K562 (cell line): Measurements from ENCODE around the gene TK1. TPM values are rescaled to one million over a fixed set of nuclear protein-coding genes. Genes with fewer than 3 reads are reported as not detected.

Experiments
- ATAC-seq: fragments of 200-7000 bp; cut with Tn5 transposase; 3 replicates; pipeline ENCODE4 v1.9.1; 2020; ENCODE audit warnings: moderate library complexity
- BruUV-seq: library from RNA; stranded (reverse); fragments of 400-500 nt; replicated peaks from 2 replicates; lab custom pipeline; 2021; lab: Mats Ljungman, UMichigan
- CTCF ChIA-PET: fragments of 300-600 bp; formaldehyde crosslinking; extraction: SDS; loops from one replicate; lab custom pipeline; 2021; ENCODE audit warnings: low intra/inter-chr PET ratio; lab: Yijun Ruan, JAX
- POLR2A ChIA-PET: fragments of 300-600, 350-650 bp; sonication (Branson Sonifier 250); formaldehyde crosslinking; extraction: SDS; loops from one replicate; lab custom pipeline; 2021; ENCODE audit warnings: antibody characterized with exemption, inconsistent platforms; lab: Yijun Ruan, JAX
- DNase-seq, 4 experiments: peaks; one replicate each; pipeline versions ENCODE4 v3.0.0 to v3.0.0-alpha.2; 2011 to 2018; ENCODE audit warnings: low spot score in 3 of 4, mixed read lengths in 3 of 4; ENCODE audit errors: extremely low read depth in 1 of 4
- FAIRE-seq: peaks from 2 replicates; lab custom pipeline; 2011; peaks lifted over from hg19 to GRCh38; lab: Jason Lieb, UNC
- H2AFZ ChIP-seq: 2 replicates; pipeline ENCODE4 v1.6.0; 2011; ENCODE audit warnings: low read depth, low read length, control low read depth, inconsistent platforms
- H3K27ac ChIP-seq: fragments of 200-600 bp; 3 replicates; pipeline ENCODE4 v1.8.0; 2011; ENCODE audit warnings: low read depth, mild to moderate bottlenecking, control low read depth, inconsistent platforms, low read length, moderate library complexity, mixed read lengths; ENCODE audit errors: extremely low read depth
- H3K27me3 ChIP-seq, 2 experiments: fragments of 300-600 bp in 1 of 2; 2 replicates in 1 of 2; 3 replicates in 1 of 2; pipeline versions ENCODE4 v1.6.0 to v1.8.0; 2011; ENCODE audit warnings: inconsistent platforms in 2 of 2, low read length in 2 of 2, mild to moderate bottlenecking in 1 of 2, mixed read lengths in 1 of 2, moderate library complexity in 1 of 2; ENCODE audit not compliant: control insufficient read depth in 2 of 2, insufficient read depth in 2 of 2
- H3K36me3 ChIP-seq: fragments of 300-600 bp; 3 replicates; pipeline ENCODE4 v1.8.0; 2011; ENCODE audit warnings: mild to moderate bottlenecking, low read length, inconsistent platforms; ENCODE audit not compliant: control insufficient read depth, insufficient read depth
- H3K4me1 ChIP-seq, 2 experiments: fragments of 200-600 bp in 1 of 2; replicated peaks in 1 of 2; 2 replicates in 1 of 2; 3 replicates in 1 of 2; pipeline versions ENCODE4 v1.5.1 to v1.8.0; 2011; ENCODE audit warnings: inconsistent platforms in 2 of 2, low read length in 2 of 2, mild to moderate bottlenecking in 1 of 2, mixed read lengths in 1 of 2, moderate library complexity in 1 of 2; ENCODE audit not compliant: control insufficient read depth in 2 of 2, insufficient read depth in 2 of 2
- H3K4me2 ChIP-seq: 2 replicates; pipeline ENCODE4 v1.6.1; 2011; ENCODE audit warnings: low read length, control low read depth, inconsistent platforms, mixed read lengths; ENCODE audit not compliant: insufficient read depth
- H3K4me3 ChIP-seq: fragments of 200-600 bp; sonication (generic), shearing (Covaris generic); 2 replicates; pipeline ENCODE4 v1.5.1; 2016; ENCODE audit warnings: control low read depth, inconsistent platforms
- H3K79me2 ChIP-seq: fragments of 200-600 bp; 3 replicates; pipeline ENCODE4 v1.8.0; 2011; ENCODE audit warnings: low read length, inconsistent platforms; ENCODE audit not compliant: control insufficient read depth, insufficient read depth
- H3K9ac ChIP-seq, 2 experiments: 2 replicates each; pipeline versions ENCODE4 v1.6.0 to v1.6.1; 2011; ENCODE audit warnings: low read depth in 2 of 2, low read length in 2 of 2, control low read depth in 1 of 2, inconsistent platforms in 1 of 2, mild to moderate bottlenecking in 1 of 2, mixed read lengths in 1 of 2; ENCODE audit not compliant: insufficient read depth in 1 of 2
- H3K9me1 ChIP-seq: one replicate; pipeline ENCODE4 v1.6.0; 2011; ENCODE audit warnings: inconsistent platforms, mild to moderate bottlenecking, low read length, moderate library complexity; ENCODE audit not compliant: control insufficient read depth, insufficient read depth
- H3K9me3 ChIP-seq: replicated peaks from 2 replicates; pipeline ENCODE4 v1.5.1; 2011; ENCODE audit warnings: low read depth, low read length, inconsistent platforms; ENCODE audit not compliant: control insufficient read depth, insufficient read depth
- H4K20me1 ChIP-seq: replicated peaks from 2 replicates; pipeline ENCODE4 v1.6.1; 2011; ENCODE audit warnings: low read length, inconsistent platforms, mixed read lengths; ENCODE audit not compliant: control insufficient read depth, insufficient read depth
- CBFA2T3 ChIP-seq: fragments of 450-650 bp; IDR thresholded peaks from 2 replicates; pipeline ENCODE4 v1.6.1; 2017
- CBX1 ChIP-seq: sonication (generic); IDR thresholded peaks from 2 replicates; pipeline ENCODE4 v1.6.1; 2016; ENCODE audit warnings: antibody characterized with exemption, low read depth, mild to moderate bottlenecking
- CREB1 ChIP-seq, 2 experiments: sonication (generic) in 1 of 2; formaldehyde crosslinking in 1 of 2; IDR thresholded peaks; 2 replicates each; pipeline versions ENCODE4 v1.6.1 to v1.8.0; 2012 to 2022; ENCODE audit warnings: inconsistent platforms in 1 of 2, mild to moderate bottlenecking in 1 of 2, missing genetic modification reagents in 1 of 2, moderate library complexity in 1 of 2
- ESRRA ChIP-seq: fragments of 450-650 bp; IDR thresholded peaks from 2 replicates; pipeline ENCODE4 v1.6.1; 2014; ENCODE audit warnings: low read depth, mild to moderate bottlenecking, moderate library complexity, borderline replicate concordance
- FOXA3 ChIP-seq, 2 experiments: fragments of 450-650 bp in 1 of 2; sonication (generic) in 1 of 2; formaldehyde crosslinking; IDR thresholded peaks in 1 of 2; conservative IDR thresholded peaks in 1 of 2; 2 replicates each; pipeline versions ENCODE4 v1.4.0 to v1.8.0; 2020 to 2022; ENCODE audit warnings: mild to moderate bottlenecking in 2 of 2, missing genetic modification reagents in 1 of 2
- MYNN ChIP-seq, 2 experiments: sonication (generic); formaldehyde crosslinking in 1 of 2; IDR thresholded peaks; 2 replicates each; pipeline versions ENCODE4 v1.5.0 to v1.6.1; 2016 to 2020; ENCODE audit warnings: antibody characterized with exemption in 1 of 2, missing genetic modification reagents in 1 of 2
- NCOA4 ChIP-seq: fragments of 450-650 bp; IDR thresholded peaks from 2 replicates; pipeline ENCODE4 v1.6.1; 2018; ENCODE audit warnings: mild to moderate bottlenecking; ENCODE audit not compliant: partially characterized antibody
- NR2F6 ChIP-seq: fragments of 450-650 bp; formaldehyde crosslinking; IDR thresholded peaks from 2 replicates; pipeline ENCODE4 v1.4.0; 2020; ENCODE audit warnings: mild to moderate bottlenecking
- PHTF2 ChIP-seq: fragments of 250-450 bp; sonication (Bioruptor Pico); IDR thresholded peaks from 2 replicates; pipeline ENCODE4 v1.5.0; 2021; ENCODE audit warnings: mild to moderate bottlenecking
- POLR2A ChIP-seq: fragments of 450-650 bp; conservative IDR thresholded peaks from 2 replicates; pipeline ENCODE4 v1.6.1; 2016
- POLR2AphosphoS2 ChIP-seq: IDR thresholded peaks from 2 replicates; pipeline ENCODE4 v1.6.1; 2012; ENCODE audit warnings: low read length, improper control_type of control experiment
- RBFOX2 ChIP-seq: fragments of 200-400 bp; formaldehyde crosslinking; IDR thresholded peaks from 2 replicates; pipeline ENCODE4 v1.6.1; 2017; ENCODE audit warnings: low read depth, mild to moderate bottlenecking, low read length, moderate library complexity
- RBM22 ChIP-seq: fragments of 200-400 bp; formaldehyde crosslinking; IDR thresholded peaks from 2 replicates; pipeline ENCODE4 v1.6.1; 2018; ENCODE audit warnings: low read length, low read depth; ENCODE audit not compliant: poor library complexity, severe bottlenecking
- SUPT5H ChIP-seq: fragments of 450-650 bp; IDR thresholded peaks from 2 replicates; pipeline ENCODE4 v1.6.1; 2016
- ZC3H8 ChIP-seq: fragments of 450-650 bp; IDR thresholded peaks from 2 replicates; pipeline ENCODE4 v1.6.1; 2017
- ZNF274 ChIP-seq: IDR thresholded peaks from 2 replicates; pipeline ENCODE4 v1.6.1; 2011; ENCODE audit warnings: low read depth, mild to moderate bottlenecking, low read length, moderate library complexity, borderline replicate concordance
- WGBS: fragments of 100-300 bp; shearing (Covaris generic); methylation state at CpG from one replicate; pipeline ENCODE4 v1.1.6; 2016; ENCODE audit warnings: low coverage, mixed read lengths; ENCODE audit not compliant: insufficient coverage; ENCODE audit errors: missing lambda C conversion rate; 5-methylcytosine and 5-hydroxymethylcytosine counted together
- in situ Hi-C: fragments of 300-500 bp; cut with MboI; formaldehyde crosslinking; loops from 4 replicates; pipeline ENCODE4 v1.15.0; 2018; ENCODE audit warnings: inconsistent platforms, mixed read lengths
- intact Hi-C: fragments of 100-400 bp; cut with micrococcal nuclease; formaldehyde crosslinking; loops from 2 replicates; pipeline ENCODE4 v1.14.2; 2022
- polyA plus RNA-seq, 8 experiments: library from polyadenylated mRNA; depleted of rRNA in 4 of 8; stranded (reverse) in 5 of 8; unstranded in 3 of 8; fragments of >200 nt; fragmentation: Nextera tagmentation in 2 of 8; fragmentation: Illumina TruSeq in 1 of 8; extraction: Ambion mirVana in 2 of 8; extraction: Trizol in 1 of 8; gene quantifications; 2 replicates each; pipeline versions ENCODE4 v1.2.1 to v1.2.3, GENCODE V29; 2011 to 2014; ENCODE audit warnings: inconsistent platforms in 1 of 8, missing spikeins in 1 of 8
- total RNA-seq, 7 experiments: library from RNA; depleted of rRNA in 6 of 7; stranded (reverse); fragments of >200 nt in 6 of 7; fragmentation: Illumina TruSeq in 2 of 7; extraction: Trizol in 2 of 7; gene quantifications; 2 replicates each; pipeline versions ENCODE4 v1.2.1 to v1.2.3, GENCODE V29; 2011 to 2021; ENCODE audit warnings: low replicate concordance in 1 of 7
- TF ChIP-seq, protein P1 (sequence below): sonication (generic); formaldehyde crosslinking; IDR thresholded peaks from 2 replicates; pipeline ENCODE4 v1.8.0; 2022; ENCODE audit warnings: mild to moderate bottlenecking, missing genetic modification reagents
- TF ChIP-seq, protein P2 (sequence below): sonication (generic); formaldehyde crosslinking; IDR thresholded peaks from 2 replicates; pipeline ENCODE4 v1.8.0; 2022; ENCODE audit warnings: missing genetic modification reagents, mild to moderate bottlenecking, borderline replicate concordance

TK1 gene
- total and polyA plus RNA-seq, 9 of the 15 experiments (the other 6 are each of a cell fraction or from before 2014, with no cell fraction given) = 8.4 to 280 (median 103) TPM

DNA sequence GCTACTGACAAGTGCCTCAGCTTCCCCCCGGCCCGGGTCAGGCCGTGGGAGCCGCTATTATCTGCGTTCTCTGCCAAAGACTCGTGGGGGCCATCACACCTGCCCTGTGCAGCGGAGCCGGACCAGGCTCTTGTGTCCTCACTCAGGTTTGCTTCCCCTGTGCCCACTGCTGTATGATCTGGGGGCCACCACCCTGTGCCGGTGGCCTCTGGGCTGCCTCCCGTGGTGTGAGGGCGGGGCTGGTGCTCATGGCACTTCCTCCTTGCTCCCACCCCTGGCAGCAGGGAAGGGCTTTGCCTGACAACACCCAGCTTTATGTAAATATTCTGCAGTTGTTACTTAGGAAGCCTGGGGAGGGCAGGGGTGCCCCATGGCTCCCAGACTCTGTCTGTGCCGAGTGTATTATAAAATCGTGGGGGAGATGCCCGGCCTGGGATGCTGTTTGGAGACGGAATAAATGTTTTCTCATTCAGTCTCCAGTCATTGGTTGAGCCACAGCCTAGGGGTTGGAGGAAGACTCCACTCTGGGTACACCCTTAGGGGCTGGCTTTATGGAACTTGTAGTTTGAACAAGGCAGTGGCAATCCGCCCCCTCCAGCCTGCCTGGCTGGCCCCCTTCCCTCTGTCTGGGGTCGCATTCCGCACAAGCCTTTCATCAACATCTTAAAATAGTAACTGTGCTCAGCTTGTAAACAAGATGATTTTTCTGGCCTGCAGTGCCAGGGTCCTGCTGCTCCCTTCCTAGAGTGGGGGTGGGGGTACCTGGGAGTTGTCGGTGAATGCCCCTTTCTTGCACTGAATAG is 14.4 kb downstream of the TK1 start:
- BruUV-seq = no TSS peak
- ATAC-seq = no peak
- TF ChIP-seq ESRRA (no peak), POLR2A (peak; percentile 45), ZNF274 (no peak), MYNN (IDR thresholded peaks at IDR 0.05) (peak; percentile 35; the same call in 1 of the 2 replicates), MYNN (CRISPR knock-in tag; IDR thresholded peaks at IDR 0.05) (no peak), FOXA3 (CRISPR knock-in tag; conservative IDR thresholded peaks at IDR 0.05 in 1 of 2, IDR thresholded peaks at IDR 0.05 in 1 of 2) (no peak), CREB1 (IDR thresholded peaks at IDR 0.05) (peak; percentile 11; the same call in 1 of the 2 replicates), CREB1 (CRISPR knock-in tag; IDR thresholded peaks at IDR 0.05) (no peak), CBX1 (0 out of 2 replicates have a peak, but pooled peaks have one; percentile 41), RBM22 (peak; percentile 43), RBFOX2 (peak; percentile 69), POLR2AphosphoS2 (peak; percentile 83), CBFA2T3 (no peak), SUPT5H (peak; percentile 48; the same call in 1 of the 2 replicates), PHTF2 (CRISPR knock-in tag) (no peak), NCOA4 (no peak), ZC3H8 (no peak), NR2F6 (no peak)
- TF ChIP-seq, protein P1, sequence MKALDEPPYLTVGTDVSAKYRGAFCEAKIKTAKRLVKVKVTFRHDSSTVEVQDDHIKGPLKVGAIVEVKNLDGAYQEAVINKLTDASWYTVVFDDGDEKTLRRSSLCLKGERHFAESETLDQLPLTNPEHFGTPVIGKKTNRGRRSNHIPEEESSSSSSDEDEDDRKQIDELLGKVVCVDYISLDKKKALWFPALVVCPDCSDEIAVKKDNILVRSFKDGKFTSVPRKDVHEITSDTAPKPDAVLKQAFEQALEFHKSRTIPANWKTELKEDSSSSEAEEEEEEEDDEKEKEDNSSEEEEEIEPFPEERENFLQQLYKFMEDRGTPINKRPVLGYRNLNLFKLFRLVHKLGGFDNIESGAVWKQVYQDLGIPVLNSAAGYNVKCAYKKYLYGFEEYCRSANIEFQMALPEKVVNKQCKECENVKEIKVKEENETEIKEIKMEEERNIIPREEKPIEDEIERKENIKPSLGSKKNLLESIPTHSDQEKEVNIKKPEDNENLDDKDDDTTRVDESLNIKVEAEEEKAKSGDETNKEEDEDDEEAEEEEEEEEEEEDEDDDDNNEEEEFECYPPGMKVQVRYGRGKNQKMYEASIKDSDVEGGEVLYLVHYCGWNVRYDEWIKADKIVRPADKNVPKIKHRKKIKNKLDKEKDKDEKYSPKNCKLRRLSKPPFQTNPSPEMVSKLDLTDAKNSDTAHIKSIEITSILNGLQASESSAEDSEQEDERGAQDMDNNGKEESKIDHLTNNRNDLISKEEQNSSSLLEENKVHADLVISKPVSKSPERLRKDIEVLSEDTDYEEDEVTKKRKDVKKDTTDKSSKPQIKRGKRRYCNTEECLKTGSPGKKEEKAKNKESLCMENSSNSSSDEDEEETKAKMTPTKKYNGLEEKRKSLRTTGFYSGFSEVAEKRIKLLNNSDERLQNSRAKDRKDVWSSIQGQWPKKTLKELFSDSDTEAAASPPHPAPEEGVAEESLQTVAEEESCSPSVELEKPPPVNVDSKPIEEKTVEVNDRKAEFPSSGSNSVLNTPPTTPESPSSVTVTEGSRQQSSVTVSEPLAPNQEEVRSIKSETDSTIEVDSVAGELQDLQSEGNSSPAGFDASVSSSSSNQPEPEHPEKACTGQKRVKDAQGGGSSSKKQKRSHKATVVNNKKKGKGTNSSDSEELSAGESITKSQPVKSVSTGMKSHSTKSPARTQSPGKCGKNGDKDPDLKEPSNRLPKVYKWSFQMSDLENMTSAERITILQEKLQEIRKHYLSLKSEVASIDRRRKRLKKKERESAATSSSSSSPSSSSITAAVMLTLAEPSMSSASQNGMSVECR = 0 out of 2 replicates have a peak, but pooled peaks have one; percentile 41
- TF ChIP-seq, protein P2, sequence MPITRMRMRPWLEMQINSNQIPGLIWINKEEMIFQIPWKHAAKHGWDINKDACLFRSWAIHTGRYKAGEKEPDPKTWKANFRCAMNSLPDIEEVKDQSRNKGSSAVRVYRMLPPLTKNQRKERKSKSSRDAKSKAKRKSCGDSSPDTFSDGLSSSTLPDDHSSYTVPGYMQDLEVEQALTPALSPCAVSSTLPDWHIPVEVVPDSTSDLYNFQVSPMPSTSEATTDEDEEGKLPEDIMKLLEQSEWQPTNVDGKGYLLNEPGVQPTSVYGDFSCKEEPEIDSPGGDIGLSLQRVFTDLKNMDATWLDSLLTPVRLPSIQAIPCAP (CRISPR knock-in tag) = no peak

More for the DNA sequence above, 14.4 kb downstream of the TK1 start:
- in situ Hi-C loops = loop anchor here (5.0 kb wide), 1 partner anchor 60 kb away; no protein-coding TSS in a partner anchor
- H3K9ac ChIP-seq = peak overlapping the region in 1 of 2 experiments; percentile 33; a peak in 1 of 4 replicates
- H3K79me2 ChIP-seq = peaks cover 38% of the 10 kb centered on the region
- peaks cover 5% of the 10 kb centered on the region for H3K9me1 ChIP-seq
- H4K20me1 ChIP-seq = peaks cover 17% of the 10 kb centered on the region
- H3K27ac ChIP-seq = no peak overlapping the region
- no peaks in the 10 kb centered on the region for H3K27me3 ChIP-seq
- POLR2A ChIA-PET = interaction anchor here (0.8 to 2.4 kb wide), 7 partner anchors 11 to 234 kb away, joined by 3 to 16 read pairs (median 3); partner anchors contain the start of genes AFMID and TK1
- H3K9me3 ChIP-seq = no peaks in the 10 kb centered on the region
- CTCF ChIA-PET = no interaction called here
- no peak overlapping the region for H3K4me3 ChIP-seq
- WGBS = 67% methylated on average over 19 of the region's 19 CpGs
- intact Hi-C loops = no loop called here
- FAIRE-seq (no peak), DNase-seq (no peak)
- peaks cover 80% of the 10 kb centered on the region; the same call in 2 of the 3 replicates for H3K36me3 ChIP-seq
- peaks cover 20 to 76% of the 10 kb centered on the region in 2 experiments for H3K4me1 ChIP-seq
- H2AFZ ChIP-seq = no peak overlapping the region
- no peak overlapping the region for H3K4me2 ChIP-seq
